ENCODE data around the gene SEMA6C.

SEMA6C gene

DNA sequence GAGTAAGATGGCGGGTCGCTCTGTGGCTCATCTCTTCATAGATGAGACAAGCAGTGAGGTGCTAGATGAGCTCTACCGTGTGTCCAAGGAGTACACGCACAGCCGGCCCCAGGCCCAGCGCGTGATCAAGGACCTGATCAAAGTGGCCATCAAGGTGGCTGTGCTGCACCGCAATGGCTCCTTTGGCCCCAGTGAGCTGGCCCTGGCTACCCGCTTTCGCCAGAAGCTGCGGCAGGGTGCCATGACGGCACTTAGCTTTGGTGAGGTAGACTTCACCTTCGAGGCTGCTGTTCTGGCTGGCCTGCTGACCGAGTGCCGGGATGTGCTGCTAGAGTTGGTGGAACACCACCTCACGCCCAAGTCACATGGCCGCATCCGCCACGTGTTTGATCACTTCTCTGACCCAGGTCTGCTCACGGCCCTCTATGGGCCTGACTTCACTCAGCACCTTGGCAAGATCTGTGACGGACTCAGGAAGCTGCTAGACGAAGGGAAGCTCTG is 12.4 kb upstream of the SEMA6C start:
- in situ Hi-C loops (cut with MboI; ENCODE audit: low sequenced_read_pairs) = no loop called here

GRCh38 chr1:151158326-151158725 is 11.9 kb upstream of the SEMA6C start:
- in situ Hi-C loops (cut with MboI; ENCODE audit: low sequenced_read_pairs) = no loop called here

DNA sequence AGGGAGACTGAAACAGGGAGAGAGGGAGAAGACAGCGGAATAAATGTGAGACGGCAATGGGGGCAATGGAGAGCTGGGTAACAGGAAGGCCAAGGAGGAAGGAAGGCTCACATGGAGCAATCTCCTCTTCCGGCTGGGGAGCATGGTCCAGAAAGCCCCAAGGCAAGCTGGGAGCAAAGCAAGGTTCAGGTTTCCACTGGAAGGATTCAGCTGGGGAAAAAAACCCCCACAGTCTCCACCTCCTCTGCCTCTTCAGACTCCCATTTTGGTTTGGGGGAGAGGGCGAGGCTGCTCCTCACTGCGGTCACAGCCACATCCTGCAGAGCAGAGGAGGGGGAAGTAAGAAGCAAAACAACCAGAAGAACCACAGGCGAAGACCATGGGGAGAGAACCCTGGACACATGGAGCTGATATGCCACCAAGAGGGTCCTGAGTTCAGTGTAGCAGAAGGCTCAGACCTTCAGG is 10.7 kb upstream of the SEMA6C start:
- in situ Hi-C loops (cut with MboI; ENCODE audit: low sequenced_read_pairs) = no loop called here

- in situ Hi-C loops (cut with MboI; ENCODE audit: low sequenced_read_pairs) = no loop called here
These were observed 10.0 kb upstream of the SEMA6C start, which contains the start of gene TNFAIP8L2 for GRCh38 chr1:151156515-151156819. TSS of gene TNFAIP8L2 (plus strand) at chr1:151156649. CDS start at chr1:151158698, 2,049 bp downstream.

GRCh38 chr1:151147665-151148064 is 1.2 kb upstream of the SEMA6C start:
- in situ Hi-C loops (cut with MboI; ENCODE audit: low sequenced_read_pairs) = no loop called here

DNA sequence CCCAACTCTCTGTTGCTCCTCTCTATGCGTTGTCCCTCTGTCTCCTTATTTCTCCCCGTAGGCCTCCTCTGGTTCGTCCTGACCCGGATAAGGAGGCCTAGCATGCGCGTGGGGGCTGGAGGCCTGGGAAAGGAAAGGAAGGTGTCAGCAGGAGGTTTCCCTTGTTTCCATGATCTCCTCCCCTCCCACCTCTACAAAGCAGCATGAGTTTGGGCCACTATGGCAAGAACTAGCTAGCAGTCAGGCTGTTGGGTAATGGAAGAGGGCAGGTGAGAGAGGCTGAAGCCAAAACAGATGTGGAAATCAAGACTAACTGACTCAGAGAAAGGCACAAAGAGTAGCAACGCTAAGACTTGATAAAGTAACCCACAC is 687 bp upstream of the SEMA6C start:
- in situ Hi-C loops (cut with MboI; ENCODE audit: low sequenced_read_pairs) = no loop called here

GRCh38 chr1:151146072-151146411 is 389 bp downstream of the SEMA6C start:
- in situ Hi-C loops (cut with MboI; ENCODE audit: low sequenced_read_pairs) = no loop called here

DNA sequence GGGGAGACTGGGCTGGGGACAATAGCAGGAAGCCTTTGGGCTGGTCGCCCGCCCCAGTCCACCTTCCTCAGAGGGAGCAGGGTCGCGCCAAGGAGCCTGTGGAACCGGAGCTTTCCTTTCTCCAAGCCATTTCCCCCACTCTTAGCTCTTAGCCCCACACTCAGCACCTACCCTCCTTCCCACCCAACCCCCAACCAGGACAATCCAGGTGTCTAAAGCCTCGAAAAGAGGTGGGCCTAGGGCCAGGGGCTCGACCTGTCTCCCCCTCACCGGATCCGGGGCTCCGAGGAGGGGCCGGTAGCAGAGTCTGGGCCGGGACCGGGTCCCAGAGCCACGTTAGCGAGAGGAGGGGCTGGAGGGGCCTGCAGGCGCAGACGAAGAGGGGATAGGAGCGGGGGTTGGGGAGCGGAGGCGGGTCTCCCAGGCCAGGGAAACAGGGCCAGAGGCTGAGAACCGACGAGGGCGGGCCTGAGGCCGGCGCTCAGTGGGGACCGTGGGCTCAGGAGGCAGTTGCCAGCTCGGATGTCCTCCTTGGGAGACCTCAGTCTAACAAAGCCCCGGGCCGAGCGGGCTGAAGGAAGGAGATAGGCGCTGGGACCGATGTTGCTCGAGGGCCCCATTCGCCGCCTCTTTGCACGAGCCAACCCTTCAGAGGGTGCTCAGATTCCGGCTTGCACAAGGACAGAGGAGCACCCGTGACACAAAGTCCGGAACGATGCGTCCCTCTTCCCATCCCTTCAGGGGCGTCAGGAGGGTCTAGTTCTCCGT is 943 bp downstream of the SEMA6C start:
- in situ Hi-C loops (cut with MboI; ENCODE audit: low sequenced_read_pairs) = no loop called here

GRCh38 chr1:151144474-151145303 is 1.7 kb downstream of the SEMA6C start:
- in situ Hi-C loops (cut with MboI; ENCODE audit: low sequenced_read_pairs) = no loop called here

GRCh38 chr1:151143986-151144385 is 2.4 kb downstream of the SEMA6C start:
- in situ Hi-C loops (cut with MboI; ENCODE audit: low sequenced_read_pairs) = no loop called here

GRCh38 chr1:151143057-151143435 is 3.4 kb downstream of the SEMA6C start:
- in situ Hi-C loops (cut with MboI; ENCODE audit: low sequenced_read_pairs) = no loop called here

DNA sequence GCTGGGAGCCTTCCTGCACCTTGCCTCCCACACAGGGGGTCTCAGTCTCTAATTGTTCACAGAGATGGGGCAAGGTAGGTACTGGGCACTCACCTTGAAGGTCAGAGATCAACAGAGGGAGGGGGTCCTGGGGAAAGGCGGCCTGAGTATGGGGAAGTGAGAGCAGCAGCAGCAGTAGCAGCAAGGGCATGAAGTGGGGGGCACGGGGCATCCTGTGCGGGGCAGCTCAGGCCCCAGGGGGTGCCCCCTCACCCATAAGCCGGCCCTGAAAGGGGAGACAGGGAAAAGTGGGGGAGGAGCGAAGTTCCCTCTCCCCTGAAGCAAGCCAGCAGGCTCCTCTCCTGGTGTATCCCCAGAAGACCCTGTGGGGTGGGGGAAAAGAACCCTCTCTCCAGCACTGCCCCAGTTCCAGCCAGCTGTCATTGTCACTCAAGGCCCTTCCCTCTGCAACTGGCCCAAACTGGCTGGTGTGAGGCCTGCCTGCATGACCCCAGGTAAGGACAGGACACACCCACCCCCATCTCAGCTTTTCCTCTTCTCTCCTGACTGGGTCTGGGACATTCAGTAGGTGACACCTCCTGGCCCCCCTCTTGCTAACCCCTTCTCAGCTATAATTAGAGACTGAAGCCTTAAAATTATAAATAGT is 3.9 kb downstream of the SEMA6C start:
- in situ Hi-C loops (cut with MboI; ENCODE audit: low sequenced_read_pairs) = no loop called here

- in situ Hi-C loops (cut with MboI; ENCODE audit: low sequenced_read_pairs) = no loop called here
These were observed 8.6 kb downstream of the SEMA6C start for GRCh38 chr1:151137789-151138188.

DNA sequence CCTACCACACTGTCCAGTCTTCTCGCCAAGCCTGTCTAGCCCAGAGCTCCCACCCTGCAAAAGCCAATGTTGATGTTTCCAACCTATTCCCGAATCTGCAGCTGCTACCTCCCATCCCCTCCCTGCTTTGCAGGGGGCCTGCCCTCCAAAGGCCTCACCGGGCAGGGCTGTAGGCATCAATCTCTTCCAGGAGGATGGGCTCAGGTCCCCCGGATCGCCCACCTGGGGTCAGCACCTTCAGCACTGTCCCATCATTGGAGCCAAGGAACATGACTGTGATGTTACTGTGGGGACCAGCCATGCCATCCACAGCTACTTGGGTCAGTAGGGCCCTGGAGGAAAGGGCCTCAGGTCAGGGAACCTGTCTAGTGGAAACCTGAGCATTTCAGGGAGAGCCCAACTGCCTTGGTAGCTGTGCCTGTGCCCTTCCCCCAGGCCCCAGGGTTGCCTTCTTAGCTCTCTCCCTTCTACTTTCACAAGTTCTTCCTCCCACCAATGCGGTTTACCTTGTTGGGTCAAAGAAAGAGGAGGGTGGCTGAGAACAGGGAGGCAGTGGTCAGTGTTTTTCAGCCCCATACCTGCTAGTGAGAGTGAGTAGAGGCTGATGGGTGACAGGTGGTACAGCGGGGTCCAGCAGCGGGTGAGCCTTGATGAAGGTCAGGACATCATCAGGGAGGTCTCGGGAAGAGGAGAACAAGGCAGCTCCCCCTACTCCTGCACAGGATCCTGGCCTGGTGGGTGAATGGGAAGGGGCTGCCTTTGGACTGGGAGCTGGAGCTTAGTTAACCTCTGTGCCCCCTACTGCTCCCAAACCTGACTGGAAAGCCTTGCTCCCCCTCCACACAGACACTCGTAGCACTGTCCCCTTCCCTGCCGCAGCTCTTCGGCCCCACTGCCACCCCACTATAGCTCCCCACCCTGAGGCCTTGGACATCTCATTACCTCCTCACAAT is 10.7 kb downstream of the SEMA6C start:
- in situ Hi-C loops (cut with MboI; ENCODE audit: low sequenced_read_pairs) = no loop called here

DNA sequence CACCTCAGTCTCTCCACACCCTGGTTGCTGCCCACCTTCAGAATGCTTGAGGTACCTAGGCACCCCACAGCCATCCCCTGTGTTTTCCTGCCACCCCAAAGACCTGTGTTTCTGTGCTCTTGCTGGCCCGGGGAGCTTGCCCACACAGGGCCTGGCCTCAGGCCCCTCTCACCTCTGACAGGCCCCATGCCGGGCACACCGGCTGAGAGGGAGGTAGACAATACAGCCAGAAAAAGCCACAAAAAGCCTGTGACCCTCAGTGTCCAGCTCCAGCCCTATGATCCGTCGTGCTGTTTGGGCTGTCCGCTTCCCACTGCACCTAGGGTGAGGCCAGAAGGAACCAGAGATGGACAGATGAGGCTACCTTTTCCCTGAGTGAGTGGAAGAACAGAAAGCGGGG is 11.4 kb downstream of the SEMA6C start:
- in situ Hi-C loops (cut with MboI; ENCODE audit: low sequenced_read_pairs) = no loop called here

DNA sequence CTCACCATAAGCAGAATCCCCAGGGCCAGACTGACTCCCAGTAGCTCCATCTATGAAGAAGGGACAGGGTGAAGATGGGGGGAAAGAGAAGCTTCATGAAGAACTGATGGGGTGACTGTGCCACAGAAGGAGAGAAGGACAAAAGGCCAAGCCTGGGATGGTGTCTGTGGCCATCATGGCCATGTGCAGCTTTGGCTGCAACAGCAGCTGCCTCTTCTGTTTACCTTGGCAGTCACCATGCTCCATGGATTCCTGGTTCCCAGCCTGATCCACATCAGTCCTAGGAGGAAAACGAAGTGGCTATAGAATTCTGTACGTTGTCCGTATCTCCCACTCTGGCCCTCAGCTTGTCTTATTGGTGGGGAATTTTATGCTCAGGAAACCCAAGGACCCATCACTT is 12.0 kb downstream of the SEMA6C start:
- in situ Hi-C loops (cut with MboI; ENCODE audit: low sequenced_read_pairs) = no loop called here

DNA sequence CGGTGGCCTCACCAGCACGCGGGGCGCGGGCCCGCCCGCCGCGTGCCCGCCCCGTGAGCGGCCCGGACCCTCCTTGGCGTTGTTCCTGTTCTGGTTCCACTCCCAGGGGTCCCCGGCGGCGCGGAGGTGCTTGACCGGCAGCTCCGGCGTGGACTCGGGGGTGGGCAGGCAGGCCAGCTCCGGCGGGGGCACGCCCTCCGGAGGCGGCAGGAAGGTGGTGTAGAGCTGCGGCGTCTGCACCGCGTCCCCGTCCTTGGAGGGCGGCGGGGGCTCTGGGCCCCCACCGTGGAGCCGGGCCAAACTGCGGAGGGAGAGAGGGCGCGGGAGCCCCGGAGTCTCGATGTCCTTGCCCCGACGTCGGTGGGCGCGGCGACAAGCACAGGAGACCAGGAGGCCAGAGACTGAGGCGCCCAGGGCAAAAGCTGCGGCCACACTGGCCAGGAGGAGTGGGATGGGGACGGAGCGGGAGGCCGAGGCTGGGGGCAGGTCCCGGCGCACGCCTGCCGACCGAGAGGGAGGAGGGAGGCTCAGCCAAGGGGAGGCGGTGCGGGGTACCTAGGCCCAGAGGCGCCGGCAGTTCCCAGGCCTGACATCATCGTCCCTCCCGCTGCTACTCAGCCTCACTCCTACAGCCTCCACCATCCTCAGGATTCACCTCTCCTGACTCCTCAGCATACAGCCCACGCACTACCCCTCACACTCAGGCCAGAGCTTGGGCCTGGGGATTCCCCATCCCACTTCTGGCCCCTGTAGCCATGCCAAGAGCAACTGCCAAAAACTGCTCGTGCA is 13.2 kb downstream of the SEMA6C start:
- in situ Hi-C loops (cut with MboI; ENCODE audit: low sequenced_read_pairs) = no loop called here

GRCh38 chr1:151132335-151133017 is 14.0 kb downstream of the SEMA6C start:
- in situ Hi-C loops (cut with MboI; ENCODE audit: low sequenced_read_pairs) = no loop called here

- in situ Hi-C loops (cut with MboI; ENCODE audit: low sequenced_read_pairs) = no loop called here
These were observed 14.6 kb downstream of the SEMA6C start for GRCh38 chr1:151131701-151132334.
